Middle frontal gyrus (tissue), 1 donor: ENCODE data around the gene TOPBP1.
"Not testable (repeated sequence)": the region's sequence is repeated elsewhere in the genome, so short reads cannot be mapped to it uniquely, and the experiment has no call there.

Source experiments
- DNase-seq: peaks from one replicate; pipeline ENCODE4 v3.0.0-alpha.2; 2015; ENCODE audit warnings: low spot score; ENCODE audit errors: extremely low spot score

The TOPBP1 gene

GRCh38 chr3:133661454-133662277 is at the start of gene TOPBP1:
Gene TOPBP1 (minus strand): TSS chr3:133661941. CDS start chr3:133661127, 814 bp downstream.
- DNase-seq, result peak; percentile 47

- no peak for DNase-seq
Observed at GRCh38 chr3:133711013-133711412, 49.3 kb upstream of the TOPBP1 start.

GRCh38 chr3:133709139-133709750 is 47.5 kb upstream of the TOPBP1 start:
- DNase-seq, result no peak

GRCh38 chr3:133706033-133706432 is 44.3 kb upstream of the TOPBP1 start:
- no peak for DNase-seq

- DNase-seq, result no peak
Observed at GRCh38 chr3:133703915-133704314, 42.2 kb upstream of the TOPBP1 start.

GRCh38 chr3:133701435-133702358 is 40.0 kb upstream of the TOPBP1 start:
- no peak for DNase-seq

- DNase-seq, result no peak
Observed at GRCh38 chr3:133700351-133700750, 38.6 kb upstream of the TOPBP1 start.

GRCh38 chr3:133699903-133700302 is 38.2 kb upstream of the TOPBP1 start:
- no peak for DNase-seq

GRCh38 chr3:133699467-133699866 is 37.7 kb upstream of the TOPBP1 start:
- DNase-seq, result no peak

GRCh38 chr3:133697960-133698359 is 36.2 kb upstream of the TOPBP1 start:
- no peak for DNase-seq

GRCh38 chr3:133695560-133696171 is 33.9 kb upstream of the TOPBP1 start:
- DNase-seq, result no peak

GRCh38 chr3:133694288-133695268 is 32.8 kb upstream of the TOPBP1 start:
- no peak for DNase-seq

GRCh38 chr3:133693821-133694220 is 32.1 kb upstream of the TOPBP1 start:
- DNase-seq, result no peak

GRCh38 chr3:133692759-133693158 is 31.0 kb upstream of the TOPBP1 start:
- DNase-seq, result no peak

- DNase-seq, result no peak
Observed at GRCh38 chr3:133691273-133692107, 29.7 kb upstream of the TOPBP1 start.

GRCh38 chr3:133677993-133678392 is 16.3 kb upstream of the TOPBP1 start:
- DNase-seq, result not testable (repeated sequence)

- DNase-seq, result no peak
Observed at GRCh38 chr3:133676336-133677118, 14.8 kb upstream of the TOPBP1 start.

- no peak for DNase-seq
Observed at GRCh38 chr3:133675631-133676335, 14.0 kb upstream of the TOPBP1 start.
